SIG-M5 (cell line): ENCODE measurements around the gene EFCAB8.
"Not testable (repeated sequence)": the region's sequence is repeated elsewhere in the genome, so short reads cannot be mapped to it uniquely, and the experiment has no call there.

Experiments
- DNase-seq: peaks from one replicate; lab custom pipeline; 2025; lab: John Stamatoyannopoulos, UW

The EFCAB8 gene

DNA sequence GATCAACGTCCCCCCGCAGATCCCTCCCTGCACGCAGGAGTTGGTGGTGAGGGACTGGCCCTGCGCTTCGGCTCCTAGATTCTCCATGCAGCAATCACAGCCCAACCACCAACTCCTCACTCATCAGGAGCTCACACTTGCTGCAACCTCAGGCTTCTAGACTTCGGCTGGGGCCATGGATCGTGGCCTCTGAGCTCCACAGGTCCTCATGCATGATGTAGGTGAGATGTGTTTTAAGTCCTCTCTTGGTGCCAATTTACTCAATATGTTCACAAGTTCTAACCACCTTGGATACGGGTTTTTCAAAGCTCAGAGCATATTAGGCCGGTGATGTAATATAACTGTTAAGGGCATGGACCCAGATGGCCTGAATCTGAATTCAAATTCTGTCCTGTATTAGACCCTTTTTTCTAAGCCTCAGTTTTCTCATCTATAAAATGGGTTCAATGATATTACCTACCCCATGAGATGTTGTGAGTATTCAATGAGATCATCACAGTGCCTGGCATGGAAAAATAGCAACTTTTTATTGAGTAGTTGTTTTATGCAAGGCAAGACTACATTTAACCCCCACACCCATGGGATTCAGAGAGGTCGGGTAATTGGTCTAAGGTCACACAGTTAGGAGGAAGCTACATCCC is 114.5 kb downstream of the EFCAB8 start:
- no peak for DNase-seq

DNA sequence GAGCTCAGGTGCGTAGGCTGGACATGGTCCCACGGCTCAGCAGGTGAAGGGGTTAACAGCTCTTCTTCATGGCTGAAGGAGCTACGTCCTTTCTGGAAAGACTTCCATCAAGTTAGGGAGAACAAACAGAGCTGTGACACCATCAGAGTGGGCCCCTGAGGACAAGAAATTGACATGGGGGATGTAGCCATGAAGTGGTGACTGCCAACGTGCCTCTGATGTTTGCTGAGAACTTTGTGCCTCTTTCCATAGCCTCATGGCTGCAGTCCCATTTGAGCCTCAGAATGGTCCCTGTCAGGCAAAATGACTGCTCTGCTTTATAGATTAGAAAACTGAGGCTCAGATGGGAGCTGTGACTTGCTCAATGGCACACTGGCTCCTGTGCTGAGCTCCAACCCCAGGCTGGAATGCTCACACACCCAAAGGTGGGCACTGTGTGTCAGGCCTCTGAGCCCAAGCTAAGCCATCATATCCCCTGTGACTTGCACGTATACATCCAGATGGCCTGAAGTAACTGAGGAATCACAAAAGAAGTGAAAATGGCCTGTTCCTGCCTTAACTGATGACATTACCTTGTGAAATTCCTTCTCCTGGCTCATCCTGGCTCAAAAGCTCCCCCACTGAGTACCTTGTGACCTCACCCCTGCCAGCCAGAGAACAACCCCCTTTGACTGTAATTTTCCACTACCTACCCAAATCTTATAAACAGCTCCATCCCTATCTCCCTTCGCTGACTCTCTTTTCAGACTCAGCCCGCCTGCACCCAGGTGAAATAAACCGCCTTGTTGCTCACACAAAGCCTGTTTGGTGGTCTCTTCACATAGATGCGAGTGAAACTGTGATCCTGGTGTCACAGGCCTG is 115.7 kb downstream of the EFCAB8 start:
- DNase-seq = not testable (repeated sequence)

- not testable (repeated sequence) for DNase-seq
These were observed 116.4 kb downstream of the EFCAB8 start for GRCh38 chr20:32975121-32975520.

DNA sequence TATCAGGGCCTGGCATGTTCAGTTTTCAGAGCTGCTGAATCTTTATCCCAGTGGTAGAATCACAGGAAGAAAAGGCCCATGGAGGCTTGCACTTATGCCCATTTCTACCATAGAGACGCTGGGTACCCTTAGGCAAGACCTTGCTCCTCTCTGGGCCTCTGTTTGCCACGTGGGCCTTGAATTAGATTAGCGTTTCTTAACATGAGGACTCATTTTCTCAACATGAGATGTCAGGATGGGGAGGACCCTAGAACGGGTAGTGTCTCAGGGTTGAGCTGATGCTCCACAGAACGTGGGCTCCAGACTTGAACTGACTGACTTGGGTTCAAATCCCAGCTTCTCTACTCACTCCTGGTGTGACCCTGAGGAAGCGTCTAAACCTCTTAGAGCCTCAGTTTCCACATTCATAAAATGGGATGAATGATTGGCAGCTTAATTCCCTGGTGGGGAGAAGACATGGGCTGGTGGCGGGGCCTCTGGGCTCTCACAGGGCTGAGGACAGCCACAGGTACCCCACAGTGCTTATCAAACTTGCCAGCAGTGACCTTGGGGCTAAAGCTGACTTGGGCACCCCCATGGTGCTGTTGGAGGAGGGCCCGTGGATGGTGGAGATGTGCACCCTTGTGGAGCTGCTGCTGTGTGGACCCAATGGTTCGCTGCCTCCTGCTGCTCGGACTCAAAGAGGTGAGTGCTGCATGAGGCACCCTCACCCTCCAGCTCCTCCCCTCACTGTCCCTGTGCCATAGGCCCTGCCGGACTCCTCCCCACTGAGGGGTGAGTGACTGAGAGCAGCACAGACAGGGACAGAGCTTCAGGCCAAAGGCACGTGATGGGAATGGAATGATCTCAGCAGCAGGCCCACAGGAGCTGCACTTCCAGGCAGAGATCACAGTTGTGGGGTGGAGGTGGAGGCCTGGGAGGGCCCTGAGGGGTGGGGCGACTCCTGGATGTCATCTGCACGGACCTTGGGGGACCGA is 117.3 kb downstream of the EFCAB8 start:
- no peak for DNase-seq

DNA sequence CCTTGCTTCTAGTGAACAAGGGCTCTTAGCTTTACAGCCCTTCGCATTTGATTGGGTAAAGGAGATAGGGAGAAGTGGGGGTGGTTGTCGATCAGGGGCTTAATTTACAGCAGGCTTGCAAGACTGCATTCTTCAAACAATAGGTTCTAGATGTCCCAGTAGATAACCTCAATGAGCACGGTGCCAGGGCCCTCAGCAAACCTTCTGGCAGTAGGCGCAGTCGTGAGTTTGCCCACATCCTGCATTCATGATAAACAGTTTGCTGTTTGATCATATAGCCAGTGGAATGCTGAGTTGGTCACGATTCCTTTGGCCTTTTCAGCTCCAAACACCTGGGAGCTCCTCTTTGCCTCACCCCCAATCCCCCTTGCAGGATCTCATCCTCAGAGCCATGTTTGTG is 118.0 kb downstream of the EFCAB8 start:
- DNase-seq = no peak

GRCh38 chr20:32977281-32978008 is 118.7 kb downstream of the EFCAB8 start:
- DNase-seq = no peak

GRCh38 chr20:32978009-32978335 is 119.2 kb downstream of the EFCAB8 start:
- DNase-seq = no peak

DNA sequence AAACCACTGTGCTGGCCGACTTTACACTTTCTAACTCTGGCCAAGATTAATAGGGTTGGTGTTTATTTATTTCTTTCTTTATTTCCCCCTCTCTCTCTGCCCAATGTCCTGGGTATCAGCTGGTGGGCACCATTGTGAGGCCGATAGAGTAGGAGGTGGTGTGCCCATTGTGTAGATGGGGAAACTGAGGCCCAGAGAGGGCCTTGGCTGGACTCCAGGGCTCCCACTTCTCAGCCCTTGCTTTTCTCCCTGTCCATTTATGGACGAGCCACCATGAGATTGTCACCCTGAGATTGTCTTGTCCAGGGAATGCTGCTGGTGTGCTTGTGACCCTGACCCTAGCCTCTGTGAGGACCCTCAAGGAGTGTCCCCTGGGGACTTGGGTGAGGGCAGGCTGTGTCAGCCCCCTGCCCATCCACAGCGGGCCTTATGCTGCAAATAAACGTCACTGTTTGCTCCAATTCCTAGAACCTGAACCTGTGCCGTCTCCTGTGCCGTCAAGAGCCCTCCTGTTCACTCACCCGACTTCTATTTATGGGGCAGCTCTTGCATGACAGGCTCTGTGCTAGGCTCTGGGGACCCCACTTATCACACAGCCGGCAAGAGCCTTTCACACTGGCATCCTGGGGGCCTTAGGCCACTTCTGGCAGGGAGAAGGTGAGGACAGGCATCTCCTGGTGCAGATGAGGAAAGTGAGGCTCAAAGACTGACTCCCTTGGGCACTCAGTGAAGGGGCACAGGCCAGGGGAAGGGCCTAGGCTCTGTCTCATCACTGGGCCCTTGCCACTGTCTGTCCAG is 120.7 kb downstream of the EFCAB8 start:
- DNase-seq = no peak

GRCh38 chr20:32980131-32980941 is 121.6 kb downstream of the EFCAB8 start:
- DNase-seq = no peak

GRCh38 chr20:32980990-32981389 is 122.3 kb downstream of the EFCAB8 start:
- no peak for DNase-seq

DNA sequence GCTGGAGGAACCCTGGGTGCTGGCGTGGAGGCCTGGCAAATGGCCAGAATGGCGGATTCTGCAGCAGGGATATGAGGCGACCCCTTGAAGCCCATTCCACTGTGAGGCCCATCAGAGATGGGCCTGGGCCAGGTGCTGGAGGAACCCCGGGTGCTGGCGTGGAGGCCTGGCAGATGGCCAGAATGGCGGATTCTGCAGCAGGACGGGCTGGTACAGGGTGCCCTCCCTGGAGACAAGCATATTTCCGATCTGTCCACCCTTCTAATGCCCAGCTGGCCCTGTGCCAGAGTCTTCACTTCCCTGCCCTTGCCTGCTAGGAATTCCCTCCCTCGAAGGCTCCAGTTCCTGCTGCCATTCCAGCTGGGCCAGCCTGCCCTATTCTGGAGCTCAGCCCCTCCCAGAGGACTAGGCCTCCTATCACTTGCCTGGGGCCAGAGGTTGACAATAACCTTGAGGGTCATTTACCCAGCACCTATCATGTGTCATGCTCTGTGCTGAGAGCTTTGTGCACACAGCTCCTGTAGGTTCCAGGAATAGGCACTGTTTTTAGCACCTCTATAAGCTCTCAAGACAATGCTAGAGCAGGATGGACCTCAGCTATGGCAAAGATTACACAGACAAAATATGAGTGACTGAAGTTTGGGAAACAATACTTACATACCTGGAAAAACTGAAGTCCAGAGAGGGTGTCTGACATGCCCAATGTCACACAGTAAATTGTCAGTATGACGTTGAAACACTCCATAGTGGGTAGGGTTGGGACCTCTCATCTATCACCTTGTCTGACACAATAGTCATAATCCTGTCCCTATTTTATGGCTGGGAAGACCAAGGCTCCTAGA is 124.1 kb downstream of the EFCAB8 start:
- DNase-seq = no peak

DNA sequence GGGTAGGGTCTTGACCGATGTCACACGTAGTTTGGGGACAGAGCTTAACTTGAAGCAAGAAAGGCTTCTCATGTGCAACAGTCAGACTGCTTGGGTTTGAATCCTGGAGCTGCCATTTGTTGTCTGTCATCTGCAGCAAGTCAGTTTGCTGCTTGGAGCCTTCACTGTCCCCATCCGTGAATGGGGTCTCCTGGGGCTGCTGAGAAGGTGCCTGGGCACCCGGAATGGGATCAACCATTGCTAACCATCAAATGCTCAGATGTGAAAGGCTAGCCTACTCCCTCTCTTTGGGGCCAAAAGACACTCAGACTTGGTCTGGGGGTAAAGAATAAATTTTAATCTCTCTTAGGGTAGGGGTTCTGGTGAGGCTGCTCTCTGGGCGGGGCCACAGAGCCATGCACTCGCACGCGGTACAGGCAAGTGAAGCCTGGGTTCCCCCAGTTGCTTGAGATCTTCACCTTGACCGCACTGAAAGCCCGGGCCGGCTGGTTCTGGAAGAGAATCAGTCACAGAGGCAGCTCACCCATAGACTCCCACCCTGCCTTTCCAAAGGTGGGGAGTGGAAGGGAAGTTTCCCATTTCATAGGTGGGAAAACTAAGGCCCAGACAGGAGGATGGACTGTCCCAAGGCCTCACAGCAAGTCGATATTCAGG is 124.9 kb downstream of the EFCAB8 start:
- DNase-seq = no peak

GRCh38 chr20:32984196-32984595 is 125.5 kb downstream of the EFCAB8 start:
- DNase-seq = no peak

DNA sequence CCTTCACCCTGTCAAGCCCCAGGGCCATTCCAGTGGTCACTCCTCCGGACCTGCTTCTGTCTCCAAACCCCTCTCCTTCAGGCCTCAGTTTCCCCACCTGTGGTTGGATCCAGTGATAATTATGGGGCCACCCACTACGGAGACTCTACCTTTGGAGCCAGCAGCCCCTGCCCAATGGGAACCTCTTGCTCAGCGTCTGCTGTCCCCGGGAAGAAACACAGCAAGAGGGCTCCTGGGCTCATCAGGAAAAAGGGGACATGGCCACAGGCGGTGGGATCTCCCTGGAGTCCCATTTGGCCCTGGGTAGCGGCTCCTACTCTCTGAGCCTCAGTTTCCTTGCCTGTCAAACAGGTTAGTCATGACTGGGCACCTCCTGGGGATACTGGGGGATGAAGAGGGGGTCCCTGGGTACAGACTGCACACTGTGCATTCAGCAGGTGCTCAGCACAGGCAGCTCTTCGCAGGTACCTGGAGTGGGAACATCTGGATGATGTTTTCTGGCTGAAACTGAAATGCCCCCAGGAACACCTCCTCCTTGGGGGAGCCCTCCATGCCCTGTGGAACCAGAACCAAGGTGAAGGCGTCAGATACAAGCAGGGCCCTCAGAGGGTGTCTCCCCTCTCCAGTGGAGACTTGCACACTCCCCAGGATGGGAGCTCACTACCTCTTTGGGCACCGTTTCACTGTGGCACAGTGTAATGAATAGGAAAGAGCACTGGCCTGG is 126.1 kb downstream of the EFCAB8 start:
- DNase-seq = no peak

DNA sequence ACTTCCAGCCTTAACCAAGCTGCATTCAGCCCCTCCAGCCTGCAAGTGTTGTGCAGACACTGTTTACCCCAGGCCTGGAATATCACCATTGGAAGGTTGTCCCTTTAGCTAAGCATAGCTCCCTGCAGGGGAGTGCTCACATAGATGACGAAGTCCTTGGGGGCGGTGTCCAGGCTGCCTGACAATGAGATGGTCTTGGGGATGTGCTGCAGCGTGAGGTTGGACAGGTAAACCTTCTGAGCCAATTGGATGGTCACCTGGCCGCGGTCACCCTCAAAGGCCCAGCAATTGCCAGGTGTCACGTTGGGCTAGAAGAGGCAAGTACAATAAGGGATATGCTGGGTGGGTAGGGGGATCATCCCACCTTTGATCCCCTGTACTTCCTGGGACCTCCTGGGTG is 126.9 kb downstream of the EFCAB8 start:
- no peak for DNase-seq

DNA sequence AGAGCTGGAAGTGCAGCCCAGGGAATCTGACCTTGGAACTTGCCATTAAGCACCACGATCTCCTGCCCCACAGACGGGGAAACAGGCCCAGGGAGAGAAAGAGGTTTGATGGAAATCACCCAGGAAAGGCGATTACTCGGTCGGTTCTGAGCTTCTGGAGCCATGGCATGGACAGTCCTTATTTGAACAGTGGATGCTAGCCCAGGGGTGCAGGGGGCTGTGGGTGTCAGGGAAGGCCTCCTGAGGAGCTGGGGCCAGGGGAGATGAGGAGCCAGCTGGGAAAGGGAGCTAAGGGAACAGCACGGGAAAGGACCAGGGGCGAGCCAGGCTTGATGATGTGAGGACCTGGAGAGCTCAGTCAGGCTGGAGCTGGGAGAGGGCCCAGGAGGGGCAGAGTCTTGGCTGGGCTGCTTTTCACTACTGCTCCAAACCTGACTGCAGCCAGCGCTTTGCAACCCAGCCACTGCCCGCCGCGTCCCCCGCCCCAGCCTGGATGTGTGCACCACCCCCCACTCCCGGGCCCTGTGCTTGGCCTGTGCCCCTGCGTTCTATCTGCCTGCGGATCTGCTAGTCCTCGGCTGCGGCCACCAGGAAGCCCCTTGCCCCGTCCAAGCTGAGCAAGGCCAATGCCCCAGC is 127.7 kb downstream of the EFCAB8 start:
- no peak for DNase-seq

- DNase-seq = no peak
These were observed 128.5 kb downstream of the EFCAB8 start for GRCh38 chr20:32987044-32987825.
